Glutamatergic neuron (in vitro differentiated cells): ENCODE measurements around the gene COL25A1. TPM values are rescaled to one million over a fixed set of nuclear protein-coding genes. Genes with fewer than 3 reads are reported as not detected.

Source experiments
- DNase-seq: peaks from one replicate; pipeline ENCODE4 v3.0.0; 2022
- H3K27ac Mint-ChIP-seq: one replicate; pipeline ENCODE4 v1.8.0; 2020; ENCODE audit warnings: mild to moderate bottlenecking, mixed read lengths, inconsistent platforms; ENCODE audit not compliant: unreplicated experiment
- H3K27me3 Mint-ChIP-seq: one replicate; pipeline ENCODE4 v1.8.0; 2020; ENCODE audit warnings: mild to moderate bottlenecking, moderate library complexity, mixed read lengths, inconsistent platforms; ENCODE audit not compliant: unreplicated experiment
- H3K36me3 Mint-ChIP-seq: one replicate; pipeline ENCODE4 v1.8.0; 2020; ENCODE audit warnings: mild to moderate bottlenecking, mixed read lengths, inconsistent platforms; ENCODE audit not compliant: unreplicated experiment
- H3K4me1 Mint-ChIP-seq: one replicate; pipeline ENCODE4 v1.8.0; 2020; ENCODE audit warnings: mild to moderate bottlenecking, low read depth, mixed read lengths, inconsistent platforms; ENCODE audit not compliant: unreplicated experiment
- H3K4me3 Mint-ChIP-seq: one replicate; pipeline ENCODE4 v1.8.0; 2020; ENCODE audit warnings: mild to moderate bottlenecking, mixed read lengths, inconsistent platforms; ENCODE audit not compliant: unreplicated experiment
- H3K9me3 Mint-ChIP-seq: one replicate; pipeline ENCODE4 v1.8.0; 2020; ENCODE audit warnings: mild to moderate bottlenecking, moderate library complexity, mixed read lengths, inconsistent platforms; ENCODE audit not compliant: unreplicated experiment
- total RNA-seq: library from RNA; stranded (reverse); fragmentation: NEBNext Ultra II Directional; extraction: Animal tissue kit (Norgen Biotek cat#: 25700); gene quantifications from one replicate; pipeline ENCODE4 v1.2.1, GENCODE V29; 2021; ENCODE audit not compliant: unreplicated experiment
- TF ChIP-seq, protein P1 (sequence below): fragments of 200-600 bp; sonication (generic); IDR thresholded peaks from one replicate; pipeline ENCODE4 v1.5.0; 2021; ENCODE audit not compliant: partially characterized antibody, unreplicated experiment

The COL25A1 gene
- total RNA-seq, 1 donor from 2014 or later = 1.1 TPM

- H3K36me3 Mint-ChIP-seq = no peaks in the 10 kb centered on the region
- no peak overlapping the region for H3K4me3 Mint-ChIP-seq
- no peaks in the 10 kb centered on the region for H3K27me3 Mint-ChIP-seq
- no peak for DNase-seq
- TF ChIP-seq, protein P1, sequence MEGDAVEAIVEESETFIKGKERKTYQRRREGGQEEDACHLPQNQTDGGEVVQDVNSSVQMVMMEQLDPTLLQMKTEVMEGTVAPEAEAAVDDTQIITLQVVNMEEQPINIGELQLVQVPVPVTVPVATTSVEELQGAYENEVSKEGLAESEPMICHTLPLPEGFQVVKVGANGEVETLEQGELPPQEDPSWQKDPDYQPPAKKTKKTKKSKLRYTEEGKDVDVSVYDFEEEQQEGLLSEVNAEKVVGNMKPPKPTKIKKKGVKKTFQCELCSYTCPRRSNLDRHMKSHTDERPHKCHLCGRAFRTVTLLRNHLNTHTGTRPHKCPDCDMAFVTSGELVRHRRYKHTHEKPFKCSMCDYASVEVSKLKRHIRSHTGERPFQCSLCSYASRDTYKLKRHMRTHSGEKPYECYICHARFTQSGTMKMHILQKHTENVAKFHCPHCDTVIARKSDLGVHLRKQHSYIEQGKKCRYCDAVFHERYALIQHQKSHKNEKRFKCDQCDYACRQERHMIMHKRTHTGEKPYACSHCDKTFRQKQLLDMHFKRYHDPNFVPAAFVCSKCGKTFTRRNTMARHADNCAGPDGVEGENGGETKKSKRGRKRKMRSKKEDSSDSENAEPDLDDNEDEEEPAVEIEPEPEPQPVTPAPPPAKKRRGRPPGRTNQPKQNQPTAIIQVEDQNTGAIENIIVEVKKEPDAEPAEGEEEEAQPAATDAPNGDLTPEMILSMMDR = no peak
- H3K9me3 Mint-ChIP-seq = no peaks in the 10 kb centered on the region
- no peaks in the 10 kb centered on the region for H3K4me1 Mint-ChIP-seq
- H3K27ac Mint-ChIP-seq = no peak overlapping the region
These were observed 506.7 kb downstream of the COL25A1 start for GRCh38 chr4:108795733-108796132.

- peaks cover 2% of the 10 kb centered on the region for H3K9me3 Mint-ChIP-seq
- peaks cover 2% of the 10 kb centered on the region for H3K27me3 Mint-ChIP-seq
- H3K36me3 Mint-ChIP-seq = no peaks in the 10 kb centered on the region
- DNase-seq = no peak
- no peaks in the 10 kb centered on the region for H3K4me1 Mint-ChIP-seq
- TF ChIP-seq, protein P1 = no peak
- no peak overlapping the region for H3K27ac Mint-ChIP-seq
- no peak overlapping the region for H3K4me3 Mint-ChIP-seq
These were observed 508.3 kb downstream of the COL25A1 start for GRCh38 chr4:108794136-108794535.

- H3K4me3 Mint-ChIP-seq = no peak overlapping the region
- H3K27ac Mint-ChIP-seq = no peak overlapping the region
- H3K27me3 Mint-ChIP-seq = peaks cover 2% of the 10 kb centered on the region
- H3K4me1 Mint-ChIP-seq = no peaks in the 10 kb centered on the region
- no peaks in the 10 kb centered on the region for H3K36me3 Mint-ChIP-seq
- no peak for DNase-seq
- TF ChIP-seq, protein P1 = no peak
- peaks cover 2% of the 10 kb centered on the region for H3K9me3 Mint-ChIP-seq
These were observed 509.0 kb downstream of the COL25A1 start for GRCh38 chr4:108793415-108793814.

GRCh38 chr4:108788731-108789130, 513.7 kb downstream of the COL25A1 start:
- H3K4me3 Mint-ChIP-seq = no peak overlapping the region
- H3K4me1 Mint-ChIP-seq = no peaks in the 10 kb centered on the region
- peaks cover 2% of the 10 kb centered on the region for H3K27me3 Mint-ChIP-seq
- TF ChIP-seq, protein P1 = no peak
- H3K36me3 Mint-ChIP-seq = no peaks in the 10 kb centered on the region
- DNase-seq = no peak
- H3K9me3 Mint-ChIP-seq = peaks cover 2% of the 10 kb centered on the region
- no peak overlapping the region for H3K27ac Mint-ChIP-seq

GRCh38 chr4:108787724-108788123, 514.7 kb downstream of the COL25A1 start:
- Mint-ChIP-seq H3K36me3 (no peaks in the 10 kb centered on the region), H3K4me3 (no peak overlapping the region), H3K27me3 (peaks cover 2% of the 10 kb centered on the region), H3K9me3 (peaks cover 2% of the 10 kb centered on the region), H3K27ac (no peak overlapping the region), H3K4me1 (no peaks in the 10 kb centered on the region)
- TF ChIP-seq, protein P1 = no peak
- no peak for DNase-seq
